ENCODE data around the gene WFDC1. TPM values are rescaled to one million over a fixed set of nuclear protein-coding genes. Genes with fewer than 3 reads are reported as not detected.

The WFDC1 gene
- total and polyA plus RNA-seq, 2 donors (not counting 1 experiment from before 2014, with no cell fraction given) = 32.1 to 34.0 TPM

DNA sequence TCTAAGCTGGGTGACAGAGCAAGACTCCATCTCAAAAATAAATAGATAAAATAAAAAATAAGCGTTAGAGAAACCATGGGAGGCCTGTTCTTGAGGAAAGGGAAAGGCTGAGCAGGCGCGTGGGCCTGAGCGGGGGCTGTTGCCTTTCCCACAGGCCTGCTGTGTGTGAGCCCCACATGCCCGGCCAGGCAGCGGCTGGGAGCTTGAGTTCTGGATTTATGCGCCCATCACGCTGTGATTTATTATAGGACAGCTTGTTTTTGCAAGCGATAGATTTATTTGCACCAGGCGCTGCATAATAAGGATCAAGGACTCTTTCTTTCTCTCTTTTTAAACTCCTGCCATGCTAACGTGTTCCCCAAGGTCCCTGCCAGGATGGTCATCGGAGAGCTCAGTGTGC, 14.8 kb upstream of the WFDC1 start:
- H2AFZ ChIP-seq (ENCODE audit: low read length) = no peak overlapping the region
- no peaks in the 10 kb centered on the region for H3K36me3 ChIP-seq (ENCODE audit: control insufficient read depth, insufficient read depth, low read length)
- TF ChIP-seq EZH2 (IDR thresholded peaks at IDR 0.05; ENCODE audit: low read length, missing control alignments) = no peak
- TF ChIP-seq, protein P1, sequence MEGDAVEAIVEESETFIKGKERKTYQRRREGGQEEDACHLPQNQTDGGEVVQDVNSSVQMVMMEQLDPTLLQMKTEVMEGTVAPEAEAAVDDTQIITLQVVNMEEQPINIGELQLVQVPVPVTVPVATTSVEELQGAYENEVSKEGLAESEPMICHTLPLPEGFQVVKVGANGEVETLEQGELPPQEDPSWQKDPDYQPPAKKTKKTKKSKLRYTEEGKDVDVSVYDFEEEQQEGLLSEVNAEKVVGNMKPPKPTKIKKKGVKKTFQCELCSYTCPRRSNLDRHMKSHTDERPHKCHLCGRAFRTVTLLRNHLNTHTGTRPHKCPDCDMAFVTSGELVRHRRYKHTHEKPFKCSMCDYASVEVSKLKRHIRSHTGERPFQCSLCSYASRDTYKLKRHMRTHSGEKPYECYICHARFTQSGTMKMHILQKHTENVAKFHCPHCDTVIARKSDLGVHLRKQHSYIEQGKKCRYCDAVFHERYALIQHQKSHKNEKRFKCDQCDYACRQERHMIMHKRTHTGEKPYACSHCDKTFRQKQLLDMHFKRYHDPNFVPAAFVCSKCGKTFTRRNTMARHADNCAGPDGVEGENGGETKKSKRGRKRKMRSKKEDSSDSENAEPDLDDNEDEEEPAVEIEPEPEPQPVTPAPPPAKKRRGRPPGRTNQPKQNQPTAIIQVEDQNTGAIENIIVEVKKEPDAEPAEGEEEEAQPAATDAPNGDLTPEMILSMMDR (conservative IDR thresholded peaks at IDR 0.05 in 1 of 2, IDR thresholded peaks at IDR 0.05 in 1 of 2; ENCODE audit: low read depth in 1 of 2, low read length in 2 of 2) = no peak
- no peaks in the 10 kb centered on the region for H3K79me2 ChIP-seq (ENCODE audit: control insufficient read depth, insufficient read depth, low read length)
- peaks cover 4% of the 10 kb centered on the region for H3K4me1 ChIP-seq (ENCODE audit: control insufficient read depth, extremely low read depth, insufficient read depth, low read length)
- no peaks in the 10 kb centered on the region for H4K20me1 ChIP-seq (ENCODE audit: control insufficient read depth, extremely low read depth, insufficient read depth, low read length)
- DNase-seq (ENCODE audit: low read depth in 2 of 2) = no peak
- no peak overlapping the region for H3K9ac ChIP-seq (ENCODE audit: insufficient read depth, low read length)
- no peak overlapping the region for H3K4me2 ChIP-seq (ENCODE audit: extremely low read depth, insufficient read depth, low read length)
- no peak overlapping the region for H3K27ac ChIP-seq (ENCODE audit: insufficient read depth, low read length)
- no peaks in the 10 kb centered on the region for H3K27me3 ChIP-seq (ENCODE audit: control insufficient read depth, insufficient read depth, low read length)
- no peak overlapping the region for H3K4me3 ChIP-seq (replicated peaks in 1 of 4; ENCODE audit: control extremely low read depth in 1 of 4, insufficient read depth in 1 of 4, low read depth in 3 of 4, low read length in 4 of 4)
- H3K9me3 ChIP-seq (ENCODE audit: control insufficient read depth, insufficient read depth, low read depth, low read length) = no peaks in the 10 kb centered on the region

DNA sequence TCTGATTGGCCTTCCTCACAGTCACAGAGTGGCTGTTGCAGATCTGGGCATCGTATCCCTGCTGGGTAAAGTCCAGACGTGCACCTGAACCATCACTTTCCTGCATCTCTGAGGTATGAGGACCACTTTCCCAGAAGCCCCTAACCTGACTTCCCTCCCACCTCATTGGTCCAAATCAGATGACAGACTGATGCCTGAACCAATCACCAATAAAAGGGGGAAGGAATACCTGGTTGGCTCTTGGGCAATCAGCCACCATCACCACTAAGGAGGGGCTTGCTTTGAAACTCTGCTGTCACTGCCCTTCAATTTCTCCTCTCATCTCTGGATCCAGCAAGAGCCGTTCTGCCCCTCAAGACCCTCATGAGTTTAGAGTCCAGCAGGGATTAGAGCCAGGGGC, 13.6 kb upstream of the WFDC1 start:
- H4K20me1 ChIP-seq (ENCODE audit: control insufficient read depth, extremely low read depth, insufficient read depth, low read length) = no peaks in the 10 kb centered on the region
- no peaks in the 10 kb centered on the region for H3K79me2 ChIP-seq (ENCODE audit: control insufficient read depth, insufficient read depth, low read length)
- H3K27me3 ChIP-seq (ENCODE audit: control insufficient read depth, insufficient read depth, low read length) = no peaks in the 10 kb centered on the region
- no peaks in the 10 kb centered on the region for H3K9me3 ChIP-seq (ENCODE audit: control insufficient read depth, insufficient read depth, low read depth, low read length)
- H3K4me2 ChIP-seq (ENCODE audit: extremely low read depth, insufficient read depth, low read length) = no peak overlapping the region
- DNase-seq (ENCODE audit: low read depth in 2 of 2) = peak; percentile 24 to 36
- no peaks in the 10 kb centered on the region for H3K36me3 ChIP-seq (ENCODE audit: control insufficient read depth, insufficient read depth, low read length)
- H3K9ac ChIP-seq (ENCODE audit: insufficient read depth, low read length) = no peak overlapping the region
- H3K4me1 ChIP-seq (ENCODE audit: control insufficient read depth, extremely low read depth, insufficient read depth, low read length) = peaks cover 4% of the 10 kb centered on the region
- H2AFZ ChIP-seq (ENCODE audit: low read length) = no peak overlapping the region
- H3K27ac ChIP-seq (ENCODE audit: insufficient read depth, low read length) = no peak overlapping the region
- TF ChIP-seq, protein P1 (conservative IDR thresholded peaks at IDR 0.05 in 1 of 2, IDR thresholded peaks at IDR 0.05 in 1 of 2; ENCODE audit: low read depth in 1 of 2, low read length in 2 of 2) = no peak
- TF ChIP-seq EZH2 (IDR thresholded peaks at IDR 0.05; ENCODE audit: low read length, missing control alignments) = no peak
- H3K4me3 ChIP-seq (replicated peaks in 1 of 4; ENCODE audit: control extremely low read depth in 1 of 4, insufficient read depth in 1 of 4, low read depth in 3 of 4, low read length in 4 of 4) = no peak overlapping the region

DNA sequence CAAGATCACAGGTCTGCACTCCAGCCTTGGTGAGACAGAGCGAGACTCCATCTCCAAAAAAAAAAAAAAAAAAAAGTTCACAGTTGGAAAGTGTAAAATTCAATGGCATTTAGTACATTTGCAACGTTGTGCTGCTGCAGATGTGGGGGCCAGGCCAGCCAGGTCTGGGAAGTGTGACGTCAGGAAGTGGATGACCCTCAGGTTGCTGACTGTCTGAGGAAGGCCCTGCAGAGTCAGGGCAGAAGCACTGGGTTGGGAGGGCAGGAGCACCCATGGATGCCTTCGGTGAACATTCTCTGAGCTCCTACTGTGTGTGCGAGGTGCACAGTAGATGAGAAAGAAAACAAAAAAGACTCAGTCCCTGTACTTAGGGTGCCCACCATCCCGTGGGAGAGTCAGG, 12.1 kb upstream of the WFDC1 start:
- Histone ChIP-seq H2AFZ (ENCODE audit: low read length) (no peak overlapping the region), H3K79me2 (ENCODE audit: control insufficient read depth, insufficient read depth, low read length) (no peaks in the 10 kb centered on the region), H4K20me1 (ENCODE audit: control insufficient read depth, extremely low read depth, insufficient read depth, low read length) (no peaks in the 10 kb centered on the region), H3K27me3 (ENCODE audit: control insufficient read depth, insufficient read depth, low read length) (no peaks in the 10 kb centered on the region), H3K4me3 (replicated peaks in 1 of 4; ENCODE audit: control extremely low read depth in 1 of 4, insufficient read depth in 1 of 4, low read depth in 3 of 4, low read length in 4 of 4) (no peak overlapping the region), H3K4me1 (ENCODE audit: control insufficient read depth, extremely low read depth, insufficient read depth, low read length) (peaks cover 8% of the 10 kb centered on the region), H3K27ac (ENCODE audit: insufficient read depth, low read length) (no peak overlapping the region), H3K9me3 (ENCODE audit: control insufficient read depth, insufficient read depth, low read depth, low read length) (no peaks in the 10 kb centered on the region), H3K36me3 (ENCODE audit: control insufficient read depth, insufficient read depth, low read length) (no peaks in the 10 kb centered on the region), H3K4me2 (ENCODE audit: extremely low read depth, insufficient read depth, low read length) (no peak overlapping the region), H3K9ac (ENCODE audit: insufficient read depth, low read length) (no peak overlapping the region)
- no peak for TF ChIP-seq EZH2 (IDR thresholded peaks at IDR 0.05; ENCODE audit: low read length, missing control alignments)
- TF ChIP-seq, protein P1 (conservative IDR thresholded peaks at IDR 0.05 in 1 of 2, IDR thresholded peaks at IDR 0.05 in 1 of 2; ENCODE audit: low read depth in 1 of 2, low read length in 2 of 2) = no peak
- DNase-seq (ENCODE audit: low read depth in 2 of 2) = no peak
